GM19193 (cell line): ENCODE results near the gene OR6S1.

Experiments used
- POLR2A ChIP-seq: IDR thresholded peaks from 4 replicates; pipeline ENCODE4 v1.6.1; 2011; ENCODE audit not compliant: insufficient read depth, insufficient read length; ENCODE audit errors: extremely low read depth

The OR6S1 gene

DNA sequence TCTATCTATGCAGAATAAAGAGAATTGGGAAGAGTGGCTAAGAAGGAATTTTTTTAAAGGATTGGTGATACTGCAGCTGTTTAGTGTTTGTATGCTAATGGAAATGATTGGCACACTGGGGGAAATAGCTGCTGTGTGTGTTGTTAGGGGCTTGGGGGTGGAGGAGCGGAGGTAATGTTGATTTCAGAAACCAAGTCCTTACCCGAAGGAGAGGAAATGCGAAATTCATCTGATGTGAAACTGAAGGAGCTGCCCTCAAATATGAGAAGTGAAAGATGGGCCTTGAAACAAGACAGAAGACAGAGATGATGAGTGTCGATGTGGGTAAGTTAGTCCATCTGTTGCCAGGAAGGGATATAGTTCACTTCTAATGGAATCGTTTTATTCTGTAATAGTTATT, 29.1 kb downstream of the OR6S1 start:
- no peak for TF ChIP-seq POLR2A

DNA sequence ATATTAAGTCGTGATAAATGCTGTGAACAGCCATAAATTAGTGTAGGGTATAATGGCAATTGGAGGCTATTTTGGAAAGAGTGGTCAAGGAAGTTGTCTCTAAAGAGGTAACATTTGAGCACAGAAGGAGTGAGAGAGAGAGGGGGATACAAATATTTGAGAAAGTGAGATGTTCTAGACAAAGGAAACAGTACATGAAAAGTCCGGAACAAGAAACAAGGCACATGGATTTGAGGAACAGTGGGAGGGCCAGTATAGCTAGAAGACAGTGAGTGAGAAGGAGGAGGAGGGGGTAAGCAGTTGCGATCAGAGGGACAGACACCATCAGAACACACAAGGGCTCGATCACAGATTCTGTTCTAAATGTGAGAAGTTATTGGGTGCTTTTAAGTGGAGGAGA, 30.2 kb downstream of the OR6S1 start:
- no peak for TF ChIP-seq POLR2A

DNA sequence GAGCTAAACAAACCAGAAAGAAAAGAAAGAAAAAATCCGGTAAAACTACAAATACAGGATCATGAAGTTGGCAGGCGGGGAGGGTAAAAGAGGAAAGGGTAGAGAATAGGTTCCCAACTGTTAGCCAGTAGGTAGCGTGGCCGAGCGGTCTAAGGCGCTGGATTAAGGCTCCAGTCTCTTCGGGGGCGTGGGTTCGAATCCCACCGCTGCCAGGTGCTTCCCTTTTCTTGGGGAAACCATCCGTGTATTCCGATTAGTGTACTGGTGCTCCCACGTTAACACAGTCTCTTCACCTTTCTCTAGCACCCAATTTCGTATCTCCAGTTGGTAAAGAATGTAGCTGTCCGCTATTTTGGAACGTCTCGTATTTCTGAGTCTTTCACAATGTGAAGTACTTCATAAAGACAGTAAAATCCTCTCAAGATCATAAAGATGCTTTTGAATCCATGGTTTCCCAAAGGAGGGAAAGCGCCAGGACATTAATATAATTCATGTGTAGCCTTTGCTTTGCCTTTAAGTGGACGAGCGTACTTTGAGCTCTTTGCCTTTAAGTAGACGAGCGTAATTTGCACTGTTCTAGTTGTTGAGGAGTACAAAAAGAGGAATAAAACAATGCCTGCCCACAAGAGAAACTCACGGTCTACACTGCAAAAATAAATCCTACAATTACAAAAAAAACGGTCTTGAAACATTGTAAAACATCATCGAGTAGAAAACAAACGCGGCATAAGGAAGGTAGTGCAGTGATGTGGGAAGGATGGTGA, 31.3 kb downstream of the OR6S1 start:
- TF ChIP-seq POLR2A: no peak

GRCh38 chr14:20609215-20610001, 32.1 kb downstream of the OR6S1 start:
- TF ChIP-seq POLR2A: no peak

- no peak for TF ChIP-seq POLR2A
Observed at GRCh38 chr14:20608383-20609110, 32.9 kb downstream of the OR6S1 start.

DNA sequence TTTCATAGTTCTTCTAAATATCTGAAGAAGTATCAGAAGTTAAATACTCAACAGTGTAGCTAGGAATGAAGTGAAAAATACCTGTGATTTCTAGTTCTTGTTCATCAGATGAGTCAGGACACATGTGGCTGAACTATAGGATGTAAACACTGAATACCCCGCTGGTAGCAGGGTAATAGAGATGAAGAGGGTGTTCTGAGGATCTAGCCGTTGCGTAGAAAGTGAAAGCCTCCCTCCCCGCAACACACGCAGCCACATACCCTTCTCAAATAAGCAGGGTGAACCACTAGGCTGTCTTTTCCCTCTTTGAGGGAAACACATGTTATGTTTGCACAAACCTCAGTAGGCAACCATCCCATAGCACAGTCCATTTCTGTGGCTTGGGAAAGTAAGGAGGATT, 33.9 kb downstream of the OR6S1 start:
- no peak for TF ChIP-seq POLR2A

DNA sequence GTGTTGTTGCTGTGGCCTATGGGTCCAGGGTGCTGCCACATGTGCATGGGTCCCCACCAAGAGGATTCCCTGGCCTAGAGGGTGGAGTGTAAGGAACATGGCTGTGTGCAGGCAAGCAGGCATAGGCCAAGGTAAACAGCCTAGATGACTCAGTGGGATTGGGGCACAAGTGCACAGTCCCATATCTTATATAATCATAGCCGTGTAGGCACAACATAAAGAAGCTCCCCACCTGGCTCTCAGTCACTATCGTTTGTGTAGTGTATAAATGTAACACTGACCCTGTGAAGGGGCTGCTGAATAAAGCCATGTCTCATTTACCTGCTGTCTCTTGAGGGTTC, 34.6 kb downstream of the OR6S1 start:
- no peak for TF ChIP-seq POLR2A

DNA sequence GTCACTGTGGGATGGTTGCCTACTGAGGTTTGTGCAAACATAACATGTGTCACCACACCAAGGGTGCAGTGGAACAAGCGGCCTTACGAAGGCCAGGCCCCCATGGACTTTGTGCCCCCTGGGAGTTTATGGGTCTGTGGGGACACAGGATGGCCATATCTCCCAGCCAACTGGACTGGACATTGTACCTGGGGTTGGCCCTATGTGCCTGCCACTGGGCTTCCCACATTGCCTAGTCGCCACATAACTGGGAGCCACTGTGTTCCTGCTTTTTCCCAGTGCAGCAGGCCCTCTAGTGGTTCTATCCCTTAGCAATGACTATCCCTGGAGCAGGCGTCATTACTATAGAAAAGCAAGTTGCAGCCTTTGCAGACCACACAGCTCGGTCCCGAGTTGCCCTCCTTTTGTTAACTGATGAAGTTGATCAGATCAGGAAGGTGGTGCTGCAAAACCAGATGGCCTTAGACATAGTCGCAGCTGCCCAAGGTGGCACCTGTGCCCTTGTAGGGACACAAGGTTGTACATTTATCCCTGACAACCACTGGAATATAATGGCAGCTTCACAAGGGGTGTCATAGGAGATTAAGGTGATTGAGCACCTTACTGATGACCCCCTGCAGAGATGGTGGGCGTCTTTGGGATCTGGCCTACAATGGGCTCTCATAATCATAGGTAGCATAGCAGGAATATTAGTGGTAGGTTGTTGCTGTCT, 35.1 kb downstream of the OR6S1 start:
- no peak for TF ChIP-seq POLR2A

- TF ChIP-seq POLR2A: no peak
Observed at GRCh38 chr14:20603813-20604690, 37.4 kb downstream of the OR6S1 start.

- no peak for TF ChIP-seq POLR2A
Observed at GRCh38 chr14:20602583-20602982, 38.9 kb downstream of the OR6S1 start.

GRCh38 chr14:20601522-20601921, 40.0 kb downstream of the OR6S1 start:
- TF ChIP-seq POLR2A: no peak

- no peak for TF ChIP-seq POLR2A
Observed at GRCh38 chr14:20597108-20597507, 44.4 kb downstream of the OR6S1 start.

DNA sequence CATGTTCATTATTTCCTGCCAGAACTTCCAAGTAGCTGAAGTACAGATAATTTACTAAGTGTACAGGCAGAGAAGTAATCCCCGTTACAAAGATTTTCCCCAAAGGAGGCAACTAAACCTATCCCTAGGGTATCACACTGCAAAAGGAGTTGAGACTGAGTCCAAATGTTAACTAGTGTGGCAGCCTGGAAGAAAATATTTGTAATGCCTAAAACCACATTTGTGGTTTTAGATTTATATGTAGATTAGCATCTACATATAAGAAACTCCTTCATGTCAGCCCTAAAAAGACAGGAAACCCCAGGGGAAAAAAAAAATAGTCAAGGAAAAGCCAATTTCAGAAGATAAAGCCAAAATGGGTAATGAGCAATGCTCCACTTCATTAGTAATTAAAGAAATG, 48.9 kb downstream of the OR6S1 start:
- TF ChIP-seq POLR2A: no peak

- TF ChIP-seq POLR2A: no peak
Observed at GRCh38 chr14:20591235-20591634, 50.3 kb downstream of the OR6S1 start, which contains the start of gene RNASE12. Gene RNASE12 (minus strand): TSS chr14:20591376. CDS start chr14:20590723, 653 bp downstream.
